IPS-11a (cell line): ENCODE measurements around the gene CEMIP.

Experiments used
- H3K4me3 ChIP-seq: one replicate; pipeline ENCODE4 v1.5.1; 2013; ENCODE audit warnings: low read depth, low read length, control low read depth

CEMIP gene

DNA sequence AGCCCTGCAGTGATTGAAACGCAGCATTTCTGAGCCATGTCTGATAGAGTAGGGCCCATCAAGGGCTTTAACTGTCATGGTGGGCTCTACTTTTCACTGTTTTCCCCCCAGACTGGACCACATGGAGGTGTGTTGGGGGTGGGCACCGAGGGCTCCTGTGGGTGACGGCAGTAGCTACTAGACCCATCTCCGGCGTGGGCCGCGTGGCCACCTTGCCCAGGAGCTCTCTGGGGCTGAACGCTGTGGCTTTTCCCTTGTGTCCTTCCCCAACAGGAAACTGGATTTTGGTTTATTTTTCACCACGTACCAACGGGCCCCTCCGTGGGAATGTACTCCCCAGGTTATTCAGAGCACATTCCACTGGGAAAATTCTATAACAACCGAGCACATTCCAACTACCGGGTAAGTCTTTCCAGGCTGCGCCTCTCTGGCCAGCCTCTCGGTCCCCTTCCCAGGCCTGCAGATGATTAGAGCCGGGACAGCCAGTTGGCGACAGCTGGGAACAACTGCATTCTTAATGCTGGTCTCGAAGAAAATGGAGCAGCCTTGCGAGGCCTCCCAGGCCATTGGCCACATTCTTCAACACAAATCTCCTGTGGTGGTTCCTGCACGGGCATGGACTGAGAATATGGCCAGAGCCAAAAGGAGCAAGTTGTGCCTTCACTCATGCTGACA, 142.7 kb downstream of the CEMIP start:
- H3K4me3 ChIP-seq, result no peak overlapping the region

DNA sequence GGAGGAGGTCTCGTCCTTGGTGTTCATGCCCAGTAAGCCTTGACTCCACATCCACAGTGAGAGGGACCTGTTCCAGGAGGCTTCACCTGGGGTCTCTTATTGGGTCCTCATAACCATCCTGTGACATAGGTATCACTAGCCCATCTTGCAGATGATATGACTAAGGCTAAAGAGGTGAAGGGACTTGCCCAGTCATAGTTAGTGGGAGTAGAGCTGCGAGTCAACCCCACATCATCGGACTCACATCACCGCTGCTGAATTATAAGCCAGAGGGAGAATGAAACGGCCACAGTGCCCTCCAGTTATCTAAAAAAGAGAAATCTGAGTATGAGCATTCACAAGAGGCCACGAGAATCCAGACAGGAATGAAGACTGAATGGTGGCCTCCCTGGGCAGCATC, 144.5 kb downstream of the CEMIP start:
- no peak overlapping the region for H3K4me3 ChIP-seq

DNA sequence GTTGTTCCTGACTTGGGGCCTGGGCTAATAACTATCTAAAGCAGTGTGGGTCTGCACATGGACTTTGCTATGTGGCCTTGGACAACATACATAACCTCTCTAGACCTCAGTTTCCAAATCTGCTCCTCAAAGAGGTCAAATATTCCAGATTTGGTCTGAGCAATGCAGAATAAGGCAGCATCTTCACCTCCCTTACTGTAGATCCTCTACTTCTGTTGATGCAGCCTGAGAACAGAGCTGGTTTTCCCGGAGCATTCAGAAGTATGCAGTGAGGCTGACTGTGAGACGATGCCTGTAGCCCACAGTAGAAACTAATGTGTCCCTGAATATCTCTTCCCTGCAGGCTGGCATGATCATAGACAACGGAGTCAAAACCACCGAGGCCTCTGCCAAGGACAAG, 145.1 kb downstream of the CEMIP start:
- H3K4me3 ChIP-seq, result no peak overlapping the region

DNA sequence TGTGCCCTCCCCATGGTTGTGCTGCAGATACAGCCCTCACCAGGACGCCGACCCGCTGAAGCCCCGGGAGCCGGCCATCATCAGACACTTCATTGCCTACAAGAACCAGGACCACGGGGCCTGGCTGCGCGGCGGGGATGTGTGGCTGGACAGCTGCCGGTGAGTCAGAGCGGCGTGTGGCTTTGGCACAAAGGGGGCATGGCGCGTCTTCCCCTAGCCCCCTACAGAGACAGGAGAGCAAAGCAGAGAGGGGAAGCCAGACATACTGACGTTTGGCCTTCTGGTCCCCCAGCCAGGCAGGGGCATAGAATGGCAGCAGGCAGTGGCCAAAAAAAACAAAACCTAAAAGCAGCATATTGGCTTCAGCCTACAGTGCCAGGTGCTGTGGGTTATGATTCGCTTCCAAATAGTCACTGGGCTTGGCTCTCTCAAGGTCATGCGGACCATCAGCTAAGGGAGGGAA, 146.5 kb downstream of the CEMIP start:
- H3K4me3 ChIP-seq, result no peak overlapping the region

DNA sequence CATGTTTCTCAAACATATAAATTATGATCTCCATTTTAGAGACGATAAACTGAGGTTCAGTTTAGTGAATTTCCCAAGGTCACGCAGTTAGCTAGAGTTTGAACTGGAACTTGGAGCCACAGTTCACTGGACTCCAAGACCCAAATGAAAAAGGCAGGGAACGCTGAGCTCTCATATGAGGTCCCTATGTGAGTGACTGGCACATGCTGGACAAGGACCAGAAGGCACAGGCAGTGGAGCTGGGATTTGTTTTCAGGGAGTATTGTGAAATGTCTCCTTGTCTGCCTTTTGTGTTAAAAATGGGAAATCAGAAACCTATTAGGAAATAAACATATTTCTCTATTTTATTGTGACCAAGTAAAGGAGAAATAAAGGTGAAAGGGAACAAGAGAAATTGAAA, 147.0 kb downstream of the CEMIP start:
- H3K4me3 ChIP-seq, result no peak overlapping the region

DNA sequence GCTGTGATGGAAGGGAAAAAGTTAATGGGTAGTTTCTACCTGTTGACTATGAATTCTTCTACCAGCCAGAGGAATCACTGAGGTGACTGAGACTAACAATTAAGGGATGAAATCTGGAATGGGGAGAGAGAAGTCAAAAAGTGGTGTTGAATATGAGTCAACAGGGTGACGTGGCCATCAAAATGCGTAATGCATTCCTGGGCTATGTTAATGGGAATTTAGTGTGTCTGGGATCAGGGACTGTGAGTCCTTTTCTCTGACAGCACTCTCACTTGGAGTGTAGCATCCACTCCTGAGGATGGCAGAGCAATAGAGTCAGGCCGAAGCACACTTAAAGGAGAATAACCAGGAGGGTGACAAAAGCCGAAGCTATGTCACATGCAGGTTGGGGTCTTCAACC, 150.1 kb downstream of the CEMIP start:
- no peak overlapping the region for H3K4me3 ChIP-seq

DNA sequence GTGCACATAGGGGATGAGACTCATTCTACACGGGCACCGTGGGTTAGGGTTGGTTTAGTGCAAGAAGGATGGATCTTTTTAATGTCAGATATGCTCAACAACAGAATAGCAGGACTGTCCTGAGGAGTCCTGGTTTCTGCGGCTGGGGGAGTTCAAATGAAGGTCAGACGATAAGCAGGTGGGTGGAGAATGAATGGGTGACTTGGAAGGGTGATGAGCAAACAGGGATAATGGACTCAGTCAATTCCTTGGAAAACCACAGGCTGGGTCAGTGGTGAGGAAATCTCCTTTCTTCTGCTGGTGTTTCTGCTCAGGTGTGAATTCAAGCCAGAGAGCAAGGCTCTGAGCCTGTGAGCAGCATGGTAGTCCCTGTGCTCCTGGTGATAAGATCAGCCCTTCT, 150.5 kb downstream of the CEMIP start:
- no peak overlapping the region for H3K4me3 ChIP-seq

DNA sequence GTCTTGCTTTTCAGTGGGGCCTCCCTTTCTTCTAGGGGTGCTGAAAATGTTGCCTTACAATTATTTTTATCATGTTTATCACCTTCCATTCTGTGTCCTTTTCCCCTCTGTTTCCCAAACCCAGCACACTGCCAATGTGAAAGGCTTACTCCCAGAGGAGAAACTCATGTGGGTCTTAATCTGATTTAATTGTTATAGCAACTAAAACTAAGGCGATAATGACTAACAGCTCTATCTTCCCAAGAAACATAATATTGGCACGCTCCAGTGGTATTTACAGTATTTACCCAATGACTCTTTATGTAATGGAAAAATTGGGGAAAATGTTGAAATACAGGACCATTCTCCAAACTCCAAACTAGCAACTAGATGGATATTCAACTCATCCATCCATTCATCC, 152.0 kb downstream of the CEMIP start:
- H3K4me3 ChIP-seq, result no peak overlapping the region

DNA sequence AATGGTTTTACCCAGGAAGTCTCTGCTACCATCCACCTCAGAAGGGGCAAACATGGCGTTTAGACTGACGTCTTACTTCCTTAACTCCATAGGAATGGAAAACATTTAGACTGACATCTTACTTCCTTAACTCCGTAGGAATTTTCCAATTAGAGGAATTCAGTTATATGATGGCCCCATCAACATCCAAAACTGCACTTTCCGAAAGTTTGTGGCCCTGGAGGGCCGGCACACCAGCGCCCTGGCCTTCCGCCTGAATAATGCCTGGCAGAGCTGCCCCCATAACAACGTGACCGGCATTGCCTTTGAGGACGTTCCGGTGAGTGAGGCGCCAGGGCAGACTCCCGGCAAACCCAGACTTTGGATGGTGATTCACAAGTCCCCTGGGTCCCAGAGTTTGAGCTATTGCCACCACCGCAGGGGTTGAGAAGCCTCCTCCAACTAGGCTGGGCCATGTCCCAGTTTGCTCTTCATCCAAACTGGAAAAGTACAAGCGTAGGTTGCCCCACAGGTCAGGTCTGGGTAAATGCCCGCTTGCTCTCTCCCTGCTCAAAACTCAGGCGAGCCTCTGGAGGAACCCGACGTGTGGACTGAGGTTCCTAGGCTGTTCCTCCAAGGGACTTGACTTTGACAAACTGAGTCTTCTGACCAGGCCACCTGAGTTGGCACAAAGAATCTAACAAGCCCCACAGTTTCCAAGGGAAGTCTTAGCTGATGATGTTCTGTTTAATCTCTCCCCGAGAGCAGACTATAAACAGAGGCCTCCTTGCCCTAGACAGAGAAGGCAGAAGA, 152.7 kb downstream of the CEMIP start:
- no peak overlapping the region for H3K4me3 ChIP-seq

DNA sequence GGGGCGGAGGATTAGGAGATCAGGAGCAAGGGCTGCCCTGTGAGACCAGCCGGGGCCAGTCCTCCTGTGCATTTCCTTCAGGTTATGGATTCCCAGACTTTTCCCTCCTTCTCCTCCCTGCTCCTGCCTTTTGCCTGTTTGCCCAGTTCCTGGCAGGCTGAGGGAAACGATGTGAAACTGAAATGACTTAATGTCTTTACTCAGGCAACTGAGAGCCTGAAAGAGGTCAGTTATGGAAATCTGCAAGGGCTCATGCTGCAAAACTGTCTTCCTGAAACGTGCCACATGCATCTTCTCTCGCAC, 153.3 kb downstream of the CEMIP start:
- no peak overlapping the region for H3K4me3 ChIP-seq

DNA sequence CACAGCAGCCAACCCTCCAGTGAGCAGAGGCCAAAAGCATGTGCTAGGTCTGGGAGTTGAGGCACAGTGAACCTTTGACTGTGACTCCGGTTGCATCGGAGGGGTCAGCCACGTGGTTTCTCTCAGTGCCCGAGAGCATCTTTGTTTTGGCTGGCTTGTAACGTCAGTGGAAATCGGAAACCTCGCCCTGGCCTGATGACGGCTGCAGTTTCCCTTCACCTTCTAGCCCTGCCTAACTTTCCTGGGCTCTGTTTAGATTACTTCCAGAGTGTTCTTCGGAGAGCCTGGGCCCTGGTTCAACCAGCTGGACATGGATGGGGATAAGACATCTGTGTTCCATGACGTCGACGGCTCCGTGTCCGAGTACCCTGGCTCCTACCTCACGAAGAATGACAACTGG, 153.8 kb downstream of the CEMIP start:
- H3K4me3 ChIP-seq, result no peak overlapping the region

DNA sequence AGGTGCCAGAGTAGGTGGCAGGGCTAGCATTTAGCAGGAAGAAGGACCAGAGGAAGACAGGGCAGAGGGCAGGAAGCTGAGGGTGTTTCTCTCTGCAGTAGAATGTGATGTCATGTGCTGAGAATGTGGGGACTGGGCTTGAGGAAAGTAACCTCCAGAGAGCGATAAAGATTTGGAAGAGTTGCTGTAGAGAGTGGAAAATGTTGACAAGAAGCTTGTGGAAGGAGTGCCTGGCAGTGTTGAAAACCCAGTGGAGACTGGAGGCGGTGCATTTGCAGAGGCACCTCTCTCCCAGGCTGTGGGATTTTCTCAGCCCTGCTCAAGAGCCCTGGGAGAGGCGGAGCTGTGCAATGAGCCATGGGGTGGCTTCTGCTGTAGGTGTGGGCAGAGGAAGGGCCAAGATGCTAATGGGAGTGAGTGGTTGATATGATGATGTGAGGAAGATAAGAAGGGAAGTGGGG, 155.6 kb downstream of the CEMIP start:
- no peak overlapping the region for H3K4me3 ChIP-seq

DNA sequence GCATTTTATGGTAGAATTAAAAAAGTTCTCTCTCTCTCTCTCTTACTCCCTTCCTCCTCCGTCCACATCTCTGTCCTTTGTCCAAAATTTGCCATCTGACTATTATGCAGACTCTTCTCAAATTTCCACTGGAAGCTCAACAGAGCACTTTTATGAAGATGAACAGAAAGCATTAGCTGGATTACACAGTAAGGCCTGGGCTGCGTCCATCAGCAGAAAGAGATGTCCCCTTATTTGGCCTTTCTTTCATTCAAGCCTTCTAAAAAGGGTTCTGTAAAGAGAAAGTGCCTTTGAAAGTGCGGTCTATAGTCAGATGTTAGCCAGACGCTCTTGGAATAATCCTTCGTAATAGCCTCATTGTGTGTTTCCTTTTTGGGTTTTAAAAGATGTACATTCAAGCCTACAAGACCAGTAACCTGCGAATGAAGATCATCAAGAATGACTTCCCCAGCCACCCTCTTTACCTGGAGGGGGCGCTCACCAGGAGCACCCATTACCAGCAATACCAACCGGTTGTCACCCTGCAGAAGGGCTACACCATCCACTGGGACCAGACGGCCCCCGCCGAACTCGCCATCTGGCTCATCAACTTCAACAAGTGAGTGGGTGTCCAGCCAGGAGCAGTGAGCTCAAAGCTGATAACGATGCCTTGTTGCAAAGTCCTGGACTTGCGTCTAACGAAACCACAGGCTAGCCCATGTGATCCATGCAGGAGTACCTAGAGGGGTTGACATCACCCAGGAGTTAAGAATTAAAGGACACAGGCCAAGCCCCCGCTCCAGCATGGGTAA, 157.3 kb downstream of the CEMIP start:
- no peak overlapping the region for H3K4me3 ChIP-seq

DNA sequence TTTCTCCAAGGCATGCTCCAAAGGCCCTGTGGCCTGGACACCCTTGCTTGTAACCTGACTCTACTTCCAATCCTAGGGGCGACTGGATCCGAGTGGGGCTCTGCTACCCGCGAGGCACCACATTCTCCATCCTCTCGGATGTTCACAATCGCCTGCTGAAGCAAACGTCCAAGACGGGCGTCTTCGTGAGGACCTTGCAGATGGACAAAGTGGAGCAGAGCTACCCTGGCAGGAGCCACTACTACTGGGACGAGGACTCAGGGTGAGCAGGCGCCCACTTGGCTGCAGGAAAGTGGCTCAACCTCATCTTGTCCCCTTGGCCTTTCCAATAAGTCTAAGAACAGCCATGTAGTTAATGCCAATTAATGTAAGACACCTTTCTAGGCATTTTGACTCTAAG, 158.5 kb downstream of the CEMIP start:
- H3K4me3 ChIP-seq, result no peak overlapping the region

DNA sequence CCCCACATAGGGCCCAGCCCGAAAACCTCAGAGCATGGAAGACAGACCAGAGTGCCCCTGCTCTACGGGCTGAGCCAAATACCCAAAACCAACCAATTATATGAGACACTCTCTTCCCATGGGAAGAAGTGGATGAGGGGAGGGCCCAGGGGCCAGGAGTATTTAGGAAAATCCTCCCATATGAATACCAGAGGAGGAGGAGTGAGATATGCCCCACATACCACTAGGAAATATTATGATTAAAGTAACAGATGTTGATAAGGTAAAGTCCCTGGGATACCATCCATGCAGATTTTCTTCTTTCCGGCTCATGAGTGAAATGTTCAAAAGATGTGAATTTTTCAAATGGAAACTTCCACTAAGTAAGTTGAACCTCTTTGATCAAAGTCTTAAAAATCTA, 160.0 kb downstream of the CEMIP start:
- no peak overlapping the region for H3K4me3 ChIP-seq

DNA sequence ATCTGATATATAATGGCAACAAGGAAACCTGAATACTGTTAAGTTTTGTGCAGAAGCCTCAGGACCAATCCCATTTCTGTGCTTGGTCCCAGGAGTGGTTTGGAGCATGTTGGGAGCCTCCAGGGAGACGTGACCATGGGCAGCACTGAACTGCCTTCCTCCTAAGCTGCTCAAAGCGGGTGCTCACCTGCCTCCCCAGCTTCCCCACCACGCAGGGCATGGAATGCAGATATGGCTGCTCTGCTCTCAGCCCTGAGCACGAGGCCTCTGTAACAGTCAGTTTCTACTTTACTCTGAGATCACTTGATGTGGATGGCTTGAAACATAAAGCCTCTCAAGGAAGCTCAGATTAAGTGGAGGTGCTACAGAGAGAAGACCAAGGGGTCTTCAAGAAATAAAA, 161.2 kb downstream of the CEMIP start:
- no peak overlapping the region for H3K4me3 ChIP-seq

DNA sequence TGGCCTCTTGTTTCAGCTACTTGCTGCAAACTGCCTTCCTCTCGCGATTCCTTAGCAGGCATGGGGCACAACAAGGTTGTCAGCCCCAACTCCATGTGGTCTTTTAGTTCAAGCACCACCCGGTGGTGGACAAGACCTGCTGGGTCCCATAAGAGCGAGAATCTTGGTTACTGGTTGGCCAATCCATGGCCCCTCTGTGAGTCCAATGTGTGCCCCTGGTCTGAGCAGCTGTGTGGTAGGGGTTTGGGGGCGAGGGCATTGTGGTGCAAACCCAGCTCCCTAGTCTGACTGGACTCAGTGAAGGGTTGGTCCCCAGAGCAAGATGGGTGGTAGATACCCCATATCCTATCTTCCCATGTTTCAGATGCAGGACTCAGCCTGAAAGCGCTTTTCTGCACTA, 161.7 kb downstream of the CEMIP start:
- H3K4me3 ChIP-seq, result no peak overlapping the region

DNA sequence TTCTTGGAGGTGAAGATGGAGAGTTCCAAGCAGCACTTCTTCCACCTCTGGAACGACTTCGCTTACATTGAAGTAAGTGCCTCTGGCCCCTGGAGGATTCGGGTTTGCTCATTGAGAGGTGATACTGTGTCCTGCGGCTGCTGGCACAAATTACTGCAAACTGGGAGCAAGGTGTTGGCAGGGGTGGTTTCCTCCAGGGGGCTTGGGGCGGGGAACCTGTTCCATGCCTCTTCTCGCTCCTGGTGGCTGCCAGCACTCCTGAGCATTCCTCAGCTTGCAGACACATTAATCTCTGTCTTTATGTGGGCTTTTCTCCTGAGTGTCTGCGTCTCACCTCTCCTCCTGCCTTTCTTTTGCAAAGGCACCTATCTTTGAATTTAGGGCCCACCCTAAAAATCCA, 163.1 kb downstream of the CEMIP start:
- no peak overlapping the region for H3K4me3 ChIP-seq

DNA sequence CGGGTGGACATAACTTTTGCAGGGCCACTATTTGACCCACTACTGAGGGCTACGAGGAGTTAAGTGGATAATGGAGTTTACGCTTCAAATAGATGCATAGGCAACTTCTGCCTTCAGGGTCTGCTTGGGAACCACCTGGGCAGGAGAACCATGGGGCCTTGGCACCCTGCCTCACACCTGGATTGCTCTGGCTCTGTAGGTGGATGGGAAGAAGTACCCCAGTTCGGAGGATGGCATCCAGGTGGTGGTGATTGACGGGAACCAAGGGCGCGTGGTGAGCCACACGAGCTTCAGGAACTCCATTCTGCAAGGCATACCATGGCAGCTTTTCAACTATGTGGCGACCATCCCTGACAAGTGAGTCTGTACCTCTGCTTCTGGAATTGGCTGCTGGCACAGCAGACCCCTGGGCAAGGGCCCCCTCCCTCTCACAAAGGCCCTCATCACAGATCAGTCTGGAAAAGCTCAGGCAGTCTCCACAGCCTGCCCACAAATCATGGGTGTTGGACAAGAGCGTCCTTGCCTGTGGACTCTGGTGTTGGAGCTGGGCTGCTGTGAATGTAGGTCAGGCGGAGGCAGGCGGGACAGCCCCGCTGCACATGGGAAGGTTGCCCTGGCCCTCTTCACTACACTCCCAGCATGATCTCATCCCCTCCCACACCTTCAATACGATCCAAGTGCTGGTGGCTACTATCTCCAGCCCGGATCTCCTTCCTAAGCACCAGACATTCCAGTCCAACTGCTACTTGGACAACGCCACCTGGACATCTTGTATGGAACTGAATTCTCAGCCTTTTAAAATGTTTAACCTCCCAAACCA, 163.8 kb downstream of the CEMIP start:
- no peak overlapping the region for H3K4me3 ChIP-seq

DNA sequence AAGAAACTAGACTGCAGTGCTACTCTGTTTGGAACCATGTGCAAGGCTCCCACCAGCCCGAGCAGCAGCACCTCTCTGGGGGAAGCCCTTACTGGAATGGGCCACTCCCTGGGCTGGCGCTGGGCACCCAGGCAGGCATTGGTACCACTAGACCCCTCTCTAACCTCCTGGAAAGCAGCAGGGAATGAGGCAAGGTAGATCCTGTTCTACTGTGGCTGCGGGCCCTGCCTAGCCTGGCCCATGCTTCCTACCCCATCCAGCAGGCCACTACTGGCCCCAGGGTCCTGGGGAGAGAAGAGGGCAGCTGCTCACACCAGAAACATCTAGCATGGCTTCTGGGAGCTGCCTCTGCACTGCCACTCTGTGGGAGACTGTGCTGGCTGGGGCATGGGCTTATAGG, 165.6 kb downstream of the CEMIP start:
- no peak overlapping the region for H3K4me3 ChIP-seq

DNA sequence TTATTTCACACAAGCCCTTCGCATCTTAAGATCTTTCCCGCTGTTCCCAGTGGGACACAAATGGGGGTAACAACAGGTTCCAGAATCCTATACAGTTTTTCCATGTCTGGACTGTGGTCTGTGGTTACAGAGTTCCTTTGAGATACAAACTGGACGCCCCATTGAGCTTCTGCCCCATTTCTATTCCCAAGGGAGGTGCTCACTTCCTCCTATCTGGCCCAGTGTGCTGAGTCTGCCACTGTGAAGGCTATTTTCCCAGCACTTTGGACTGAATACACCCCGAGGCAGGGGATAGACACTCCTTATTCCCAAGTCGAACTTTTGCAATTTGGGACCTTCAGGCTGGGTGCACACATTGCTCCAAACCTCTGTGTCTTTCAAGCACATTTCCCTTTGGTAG, 166.4 kb downstream of the CEMIP start:
- no peak overlapping the region for H3K4me3 ChIP-seq
